ENCODE measurements around the gene GIT2. TPM values are rescaled to one million over a fixed set of nuclear protein-coding genes. Genes with fewer than 3 reads are reported as not detected.
A peak's percentile ranks its signal among the peaks of the same experiment; 100 is the strongest.

The GIT2 gene
- total RNA-seq (20.8 and 22.4 TPM in 2 replicates), polyA plus RNA-seq (21.5 and 21.9 TPM in 2 replicates)

- Histone ChIP-seq H3K27me3 (no peaks in the 10 kb centered on the region), H3K4me1 (ENCODE audit: insufficient read depth) (peaks cover 23% of the 10 kb centered on the region), H3K4me3 (peak within 1 kb of the TSS; percentile 82), H3K4me2 (peak within 1 kb of the TSS; percentile 92), H3K36me3 (replicated peaks; ENCODE audit: insufficient read depth, low read depth) (no peaks in the 10 kb centered on the region), H2AFZ (peak within 1 kb of the TSS; percentile 59), H3K9me2 (replicated peaks; ENCODE audit: insufficient read depth) (no peaks in the 10 kb centered on the region), H4K20me1 (ENCODE audit: insufficient read depth, poor library complexity, severe bottlenecking) (peaks cover 8% of the 10 kb centered on the region), H3K9me3 (ENCODE audit: low read depth) (no peaks in the 10 kb centered on the region), H3K79me2 (peaks cover 55% of the 10 kb centered on the region), H3K27ac (peak within 1 kb of the TSS; percentile 46)
- under 1% methylated on average over 38 of the region's 65 CpGs for WGBS (ENCODE audit: low lambda C conversion rate, missing lambda C conversion rate)
- DNase-seq (ENCODE audit: low spot score), result peak; percentile 96
- TF ChIP-seq EZH2phosphoT487 (IDR thresholded peaks at IDR 0.05; ENCODE audit: low read depth, severe bottlenecking, unreplicated experiment) (no peak), CTCF (IDR thresholded peaks at IDR 0.05; ENCODE audit: poor library complexity) (no peak), EZH2 (IDR thresholded peaks at IDR 0.05; ENCODE audit: borderline replicate concordance) (no peak)
Observed at GRCh38 chr12:109995686-109996482, at the start of gene GIT2. Gene GIT2, minus strand, starts transcription at chr12:109996368. Its CDS starts 144 bp downstream, at chr12:109996224.

DNA sequence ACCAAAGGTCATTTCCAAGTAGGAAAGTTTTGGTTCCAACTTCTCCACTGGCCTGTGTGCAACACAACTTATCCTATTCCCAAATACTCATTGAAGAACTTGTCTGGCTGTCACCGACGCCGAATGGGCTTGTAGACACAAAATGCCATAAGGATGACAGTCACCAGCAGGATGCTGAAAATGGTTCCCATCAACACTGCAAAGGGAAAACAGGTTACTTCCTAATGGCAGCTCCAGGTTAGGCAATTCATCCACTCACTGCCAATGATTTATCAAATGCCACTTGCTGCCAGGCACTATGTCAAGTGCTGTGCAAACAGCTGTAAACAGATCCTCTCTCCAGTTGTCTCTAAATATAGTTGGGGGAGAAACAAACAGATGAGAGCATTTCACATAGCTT, 46.1 kb upstream of the GIT2 start:
- Histone ChIP-seq H2AFZ (no peak overlapping the region), H3K9me3 (ENCODE audit: low read depth) (no peaks in the 10 kb centered on the region), H3K4me1 (ENCODE audit: insufficient read depth) (peaks cover 27% of the 10 kb centered on the region), H3K79me2 (peaks cover 49% of the 10 kb centered on the region), H3K4me3 (no peak overlapping the region), H3K9me2 (replicated peaks; ENCODE audit: insufficient read depth) (no peaks in the 10 kb centered on the region), H3K4me2 (no peak overlapping the region), H3K36me3 (replicated peaks; ENCODE audit: insufficient read depth, low read depth) (no peaks in the 10 kb centered on the region), H3K27me3 (no peaks in the 10 kb centered on the region), H4K20me1 (ENCODE audit: insufficient read depth, poor library complexity, severe bottlenecking) (no peaks in the 10 kb centered on the region), H3K27ac (no peak overlapping the region)
- WGBS (ENCODE audit: low lambda C conversion rate, missing lambda C conversion rate), result 98% methylated on average over 3 of the region's 3 CpGs
- DNase-seq (ENCODE audit: low spot score), result no peak
- TF ChIP-seq EZH2 (IDR thresholded peaks at IDR 0.05; ENCODE audit: borderline replicate concordance) (no peak), EZH2phosphoT487 (IDR thresholded peaks at IDR 0.05; ENCODE audit: low read depth, severe bottlenecking, unreplicated experiment) (no peak), CTCF (IDR thresholded peaks at IDR 0.05; ENCODE audit: poor library complexity) (no peak)

DNA sequence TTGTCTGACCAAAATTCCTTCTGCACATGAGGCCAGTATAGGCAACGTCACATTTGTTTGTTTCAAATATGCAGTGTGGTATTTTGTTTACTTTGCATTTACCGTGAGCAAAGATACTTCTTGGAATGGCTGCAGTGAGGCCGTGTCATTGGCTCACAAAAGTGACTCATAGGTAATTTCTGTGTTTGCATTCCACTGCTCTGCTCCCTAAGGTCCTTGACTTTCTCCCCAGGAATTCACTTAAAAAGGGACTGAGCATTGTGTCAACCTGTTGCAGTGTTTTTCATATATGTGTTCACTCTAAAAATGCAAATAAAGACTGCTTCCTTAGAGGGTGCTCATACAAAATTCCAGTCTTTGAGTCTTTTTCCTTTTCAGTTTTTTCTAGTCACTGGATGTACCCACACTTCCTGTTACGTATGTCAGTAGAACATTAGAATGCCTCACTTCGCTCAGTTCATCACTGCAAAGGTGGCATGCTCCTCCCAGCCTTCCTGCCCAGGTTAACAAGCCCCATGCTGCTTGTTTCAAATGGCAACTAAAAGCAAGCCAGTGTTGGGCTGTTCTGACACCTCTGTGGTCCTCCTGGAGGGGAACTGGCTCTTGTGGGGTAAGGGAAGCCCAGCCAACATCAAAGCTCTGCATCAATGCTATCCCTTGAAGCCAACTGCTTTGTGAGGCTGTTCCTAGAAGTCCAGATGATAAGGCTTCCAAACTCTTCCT, 43.1 kb upstream of the GIT2 start:
- Histone ChIP-seq H3K9me3 (ENCODE audit: low read depth) (no peaks in the 10 kb centered on the region), H3K36me3 (replicated peaks; ENCODE audit: insufficient read depth, low read depth) (no peaks in the 10 kb centered on the region), H3K4me2 (peak overlapping the region; percentile 52), H2AFZ (no peak overlapping the region), H3K27ac (peak overlapping the region; percentile 91), H4K20me1 (ENCODE audit: insufficient read depth, poor library complexity, severe bottlenecking) (no peaks in the 10 kb centered on the region), H3K9me2 (replicated peaks; ENCODE audit: insufficient read depth) (no peaks in the 10 kb centered on the region), H3K4me3 (no peak overlapping the region), H3K4me1 (ENCODE audit: insufficient read depth) (peaks cover 23% of the 10 kb centered on the region), H3K79me2 (peaks cover 27% of the 10 kb centered on the region), H3K27me3 (no peaks in the 10 kb centered on the region)
- WGBS (ENCODE audit: low lambda C conversion rate, missing lambda C conversion rate), result 41% methylated on average over 5 of the region's 5 CpGs
- TF ChIP-seq EZH2phosphoT487 (IDR thresholded peaks at IDR 0.05; ENCODE audit: low read depth, severe bottlenecking, unreplicated experiment) (no peak), CTCF (IDR thresholded peaks at IDR 0.05; ENCODE audit: poor library complexity) (no peak), EZH2 (IDR thresholded peaks at IDR 0.05; ENCODE audit: borderline replicate concordance) (no peak)
- DNase-seq (ENCODE audit: low spot score), result peak; percentile 80

Measured in hepatocyte (in vitro differentiated cells).